ENCODE measurements around the gene ZNF451.
A peak's percentile ranks its signal among the peaks of the same experiment; 100 is the strongest.

The ZNF451 gene

DNA sequence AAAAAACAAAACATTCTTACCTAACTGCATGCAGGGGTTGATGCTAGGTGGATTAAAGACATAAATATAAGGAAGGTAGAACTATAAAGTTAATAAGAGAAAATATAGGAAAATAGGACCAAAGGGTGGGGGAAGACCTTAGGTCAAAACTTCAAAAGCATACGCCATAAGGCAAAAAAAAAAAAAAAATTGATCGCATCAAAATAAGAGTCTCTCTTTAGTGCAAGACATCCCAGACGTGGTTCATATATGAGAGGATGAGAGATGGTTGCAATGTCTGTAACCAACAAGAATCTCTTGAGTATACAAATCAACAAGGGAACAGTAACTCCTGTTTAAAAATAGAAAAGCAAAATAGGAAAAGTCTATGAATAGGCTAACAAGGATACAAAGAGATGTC, 90.6 kb downstream of the ZNF451 start:
- Mint-ChIP-seq H3K36me3 (ENCODE audit: low read depth) (peaks cover 43% of the 10 kb centered on the region), H3K4me1 (ENCODE audit: low read depth) (peaks cover 34% of the 10 kb centered on the region), H3K9me3 (no peaks in the 10 kb centered on the region), H3K27ac (no peak overlapping the region), H3K27me3 (ENCODE audit: low read depth) (no peaks in the 10 kb centered on the region), H3K4me3 (no peak overlapping the region)
- DNase-seq (ENCODE audit: low spot score): no peak

DNA sequence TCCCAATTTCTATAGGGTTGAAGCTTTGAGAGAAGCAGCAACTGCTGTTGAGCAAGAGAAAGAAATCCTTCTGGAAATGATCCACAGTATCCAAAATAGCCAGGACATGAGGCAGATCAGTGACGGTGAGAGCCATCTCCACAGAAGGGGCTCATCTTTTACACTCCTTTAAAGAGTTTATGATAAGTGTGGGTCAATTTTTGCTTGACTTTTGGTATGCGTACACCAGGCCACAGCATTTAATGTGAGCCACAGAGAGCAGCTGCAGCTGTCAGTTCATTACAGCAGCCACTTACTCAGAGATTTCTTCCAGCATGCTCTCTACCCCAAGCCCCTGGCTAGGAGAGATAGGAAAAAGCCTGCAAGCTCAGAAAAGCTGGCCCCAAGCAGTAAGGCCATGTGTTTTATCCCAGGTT, 92.0 kb downstream of the ZNF451 start:
- peaks cover 48% of the 10 kb centered on the region for H3K36me3 Mint-ChIP-seq (ENCODE audit: low read depth)
- no peak for DNase-seq (ENCODE audit: low spot score)
- no peaks in the 10 kb centered on the region for H3K27me3 Mint-ChIP-seq (ENCODE audit: low read depth)
- H3K27ac Mint-ChIP-seq: no peak overlapping the region
- no peak overlapping the region for H3K4me3 Mint-ChIP-seq
- no peaks in the 10 kb centered on the region for H3K9me3 Mint-ChIP-seq
- H3K4me1 Mint-ChIP-seq (ENCODE audit: low read depth): peaks cover 27% of the 10 kb centered on the region

DNA sequence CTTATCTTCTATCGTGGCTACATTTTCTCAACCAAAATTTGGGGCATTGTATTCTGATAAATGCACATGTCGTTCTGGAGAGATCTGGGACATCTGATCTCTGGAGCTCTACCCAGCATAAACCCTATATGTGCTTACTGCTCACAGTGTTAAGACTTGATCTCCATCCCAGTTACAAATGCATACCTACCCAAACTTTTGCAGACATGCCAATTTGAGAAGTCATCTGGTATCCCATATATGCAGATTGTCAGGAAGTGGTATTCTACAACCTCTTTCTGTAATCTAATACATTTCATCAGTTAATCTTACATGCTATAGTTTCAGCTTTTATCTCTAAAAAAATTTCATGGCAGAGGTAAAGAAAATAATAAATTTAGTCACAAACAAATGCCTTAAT, 93.3 kb downstream of the ZNF451 start:
- DNase-seq (ENCODE audit: low spot score): no peak
- H3K4me3 Mint-ChIP-seq: no peak overlapping the region
- peaks cover 26% of the 10 kb centered on the region for H3K4me1 Mint-ChIP-seq (ENCODE audit: low read depth)
- H3K9me3 Mint-ChIP-seq: no peaks in the 10 kb centered on the region
- no peaks in the 10 kb centered on the region for H3K27me3 Mint-ChIP-seq (ENCODE audit: low read depth)
- no peak overlapping the region for H3K27ac Mint-ChIP-seq
- H3K36me3 Mint-ChIP-seq (ENCODE audit: low read depth): peaks cover 45% of the 10 kb centered on the region

DNA sequence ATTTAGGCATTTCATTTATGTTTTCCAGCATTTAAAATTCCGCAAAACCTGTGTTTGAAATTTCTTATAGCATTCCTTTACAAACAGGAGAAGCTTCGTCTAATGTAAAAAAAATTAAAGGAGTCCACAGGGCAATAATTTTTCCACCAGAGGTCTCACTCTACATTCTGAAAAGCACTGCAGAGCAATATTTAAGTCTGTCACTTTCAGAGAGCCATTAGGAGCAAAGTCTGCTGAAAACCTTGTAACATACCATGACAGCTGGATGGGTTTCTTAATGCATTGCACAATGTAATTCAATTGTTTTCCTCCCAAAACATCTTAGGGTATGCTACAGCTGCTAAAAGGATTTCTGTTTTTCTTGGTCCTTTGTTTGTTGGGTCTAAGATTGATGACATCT, 100.2 kb downstream of the ZNF451 start:
- H3K4me3 Mint-ChIP-seq: no peak overlapping the region
- no peaks in the 10 kb centered on the region for H3K9me3 Mint-ChIP-seq
- no peak overlapping the region for H3K27ac Mint-ChIP-seq
- H3K27me3 Mint-ChIP-seq (ENCODE audit: low read depth): no peaks in the 10 kb centered on the region
- DNase-seq (ENCODE audit: low spot score): no peak
- peaks cover 30% of the 10 kb centered on the region for H3K36me3 Mint-ChIP-seq (ENCODE audit: low read depth)
- H3K4me1 Mint-ChIP-seq (ENCODE audit: low read depth): peaks cover 5% of the 10 kb centered on the region

DNA sequence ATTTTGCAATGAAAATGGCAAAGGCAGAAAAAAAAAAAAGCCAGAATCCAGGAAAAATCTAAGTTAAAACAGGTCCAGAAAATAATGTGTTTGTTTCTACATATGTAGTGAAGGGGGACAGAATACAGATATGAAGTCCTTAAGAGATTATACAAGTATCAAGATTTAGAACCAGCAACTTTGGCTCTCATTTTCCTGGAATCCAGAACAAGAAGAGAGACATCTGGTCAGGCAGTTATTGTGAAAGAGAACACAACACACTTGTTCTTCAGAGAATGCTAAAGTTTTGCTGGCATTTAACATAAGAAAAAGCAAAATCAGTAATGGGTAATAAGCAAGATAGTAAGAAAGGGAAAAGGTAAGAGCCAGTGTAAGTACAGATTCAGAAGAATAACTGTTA, 103.2 kb downstream of the ZNF451 start:
- Mint-ChIP-seq H3K27ac (no peak overlapping the region), H3K36me3 (ENCODE audit: low read depth) (peaks cover 27% of the 10 kb centered on the region), H3K27me3 (ENCODE audit: low read depth) (no peaks in the 10 kb centered on the region), H3K4me1 (ENCODE audit: low read depth) (no peaks in the 10 kb centered on the region), H3K9me3 (no peaks in the 10 kb centered on the region), H3K4me3 (no peak overlapping the region)
- no peak for DNase-seq (ENCODE audit: low spot score)

DNA sequence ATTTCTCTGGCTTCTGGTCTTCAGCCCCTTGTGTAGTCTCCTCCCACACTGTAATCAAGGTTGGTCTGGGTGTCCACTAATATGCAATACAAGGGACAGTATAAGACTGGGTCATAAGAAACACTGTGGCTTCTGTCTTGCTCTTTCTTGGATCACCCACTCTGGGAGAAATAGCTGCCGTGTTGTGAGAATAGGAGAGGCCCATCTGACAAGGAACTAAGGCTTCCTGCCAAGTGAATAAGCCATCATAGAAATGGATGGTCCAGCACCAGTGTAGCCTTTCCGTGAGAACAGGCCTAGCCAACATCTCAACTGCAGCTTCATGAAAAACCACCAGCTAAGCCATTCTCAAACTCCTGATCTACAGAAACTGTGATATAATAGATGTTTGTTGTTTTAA, 105.5 kb downstream of the ZNF451 start:
- no peak overlapping the region for H3K4me3 Mint-ChIP-seq
- H3K4me1 Mint-ChIP-seq (ENCODE audit: low read depth): no peaks in the 10 kb centered on the region
- no peak for DNase-seq (ENCODE audit: low spot score)
- H3K36me3 Mint-ChIP-seq (ENCODE audit: low read depth): peaks cover 23% of the 10 kb centered on the region
- H3K27ac Mint-ChIP-seq: no peak overlapping the region
- no peaks in the 10 kb centered on the region for H3K27me3 Mint-ChIP-seq (ENCODE audit: low read depth)
- H3K9me3 Mint-ChIP-seq: no peaks in the 10 kb centered on the region

DNA sequence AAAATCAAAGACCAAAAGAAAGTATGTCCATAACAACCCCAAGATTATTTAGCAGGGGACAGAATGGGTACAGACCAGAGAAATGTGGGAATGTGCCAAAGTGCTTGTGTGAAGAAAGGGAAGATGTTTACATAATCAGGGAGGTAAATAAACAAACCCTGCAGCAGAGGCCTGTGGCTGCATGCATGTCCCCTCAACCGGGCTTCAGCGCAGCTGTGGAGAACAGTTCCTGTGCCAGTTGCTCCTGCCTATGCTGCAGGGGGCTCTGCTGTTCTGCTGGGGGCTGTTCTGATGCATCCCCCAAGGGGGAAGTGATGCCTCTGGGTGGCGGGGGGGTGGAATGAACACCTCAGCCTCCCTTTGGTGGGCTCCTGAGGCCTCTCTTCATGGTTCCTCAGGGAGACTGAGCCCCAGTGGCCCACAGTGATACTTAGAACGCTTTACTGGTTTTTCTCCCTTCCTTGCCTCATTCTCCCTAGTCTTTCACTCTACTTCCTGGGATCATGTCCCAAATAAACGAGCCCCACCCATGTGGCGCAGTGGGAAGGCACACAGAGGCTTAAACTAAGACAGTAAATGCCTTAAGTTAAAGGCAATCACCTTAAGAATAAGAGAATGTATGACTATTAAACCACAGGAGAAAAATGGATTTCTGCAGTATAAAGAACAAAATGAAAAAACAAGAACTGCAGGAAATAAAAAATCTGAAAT, 109.1 kb downstream of the ZNF451 start:
- no peak for DNase-seq (ENCODE audit: low spot score)
- Mint-ChIP-seq H3K4me1 (ENCODE audit: low read depth) (no peaks in the 10 kb centered on the region), H3K36me3 (ENCODE audit: low read depth) (peaks cover 5% of the 10 kb centered on the region), H3K9me3 (no peaks in the 10 kb centered on the region), H3K4me3 (no peak overlapping the region), H3K27ac (no peak overlapping the region), H3K27me3 (ENCODE audit: low read depth) (no peaks in the 10 kb centered on the region)

DNA sequence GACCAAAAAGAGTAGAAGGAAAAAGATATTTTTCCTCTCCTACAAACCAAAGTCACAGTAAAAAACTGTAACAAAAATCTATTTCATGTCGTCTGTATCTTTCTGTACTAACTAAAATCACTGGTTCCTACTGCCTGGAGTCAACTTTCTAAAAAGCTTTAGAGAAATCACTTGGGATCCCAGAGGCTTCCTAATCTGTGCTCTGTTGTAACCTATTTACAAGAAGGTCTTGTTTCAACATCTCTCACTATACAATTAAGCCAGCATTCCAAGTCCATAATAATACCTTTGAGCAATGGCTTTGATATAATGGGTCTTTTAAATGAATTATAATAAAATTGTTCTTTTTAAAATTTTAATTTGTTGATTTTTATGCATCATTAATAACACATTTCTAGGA, 111.7 kb downstream of the ZNF451 start:
- Mint-ChIP-seq H3K9me3 (no peaks in the 10 kb centered on the region), H3K36me3 (ENCODE audit: low read depth) (no peaks in the 10 kb centered on the region)
- no peak for DNase-seq (ENCODE audit: low spot score)

DNA sequence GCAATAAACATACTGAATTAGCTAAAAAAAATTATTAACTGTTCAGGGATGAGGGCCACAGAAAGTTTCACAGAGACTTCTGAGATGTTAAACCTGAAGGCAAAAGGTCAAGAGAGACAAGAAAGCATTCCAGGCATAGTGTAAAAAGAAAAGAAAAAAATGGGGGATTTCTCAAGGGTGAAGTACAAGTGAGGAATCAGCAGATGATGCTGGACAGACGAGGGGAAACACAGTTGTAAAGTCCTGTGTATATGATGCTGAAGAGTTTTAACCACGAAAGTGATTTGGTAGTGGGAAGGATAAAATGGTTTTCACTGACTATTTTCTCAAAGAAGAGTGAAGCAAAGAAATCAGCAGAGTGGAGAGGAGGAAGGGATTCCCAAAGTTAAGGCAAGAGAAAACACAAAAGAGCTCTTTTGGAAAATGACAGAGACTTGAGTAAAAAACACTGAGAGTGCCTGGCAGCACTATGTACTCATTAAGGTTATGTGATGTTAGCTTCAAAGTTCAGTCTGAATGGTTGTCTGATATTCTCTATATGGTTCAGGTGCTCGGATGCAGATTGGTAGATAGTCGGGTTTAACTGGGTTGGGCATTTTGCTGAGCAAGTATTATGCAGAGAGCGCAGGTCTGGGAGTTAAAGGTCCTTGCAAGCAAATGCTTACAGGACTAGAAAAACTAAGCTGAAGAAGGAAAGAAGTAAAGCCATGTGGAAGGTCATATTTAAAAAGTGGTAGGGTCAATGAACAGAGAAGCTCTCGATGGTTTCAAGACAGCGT, 115.8 kb downstream of the ZNF451 start:
- no peaks in the 10 kb centered on the region for H3K27me3 Mint-ChIP-seq (ENCODE audit: low read depth)
- H3K27ac Mint-ChIP-seq: no peak overlapping the region
- peaks cover 2% of the 10 kb centered on the region for H3K36me3 Mint-ChIP-seq (ENCODE audit: low read depth)
- DNase-seq (ENCODE audit: low spot score): no peak
- H3K4me1 Mint-ChIP-seq (ENCODE audit: low read depth): peaks cover 25% of the 10 kb centered on the region
- no peaks in the 10 kb centered on the region for H3K9me3 Mint-ChIP-seq
- no peak overlapping the region for H3K4me3 Mint-ChIP-seq

More for the DNA sequence above, 111.7 kb downstream of the ZNF451 start:
- Mint-ChIP-seq H3K4me1 (ENCODE audit: low read depth) (peaks cover 12% of the 10 kb centered on the region), H3K27me3 (ENCODE audit: low read depth) (no peaks in the 10 kb centered on the region), H3K4me3 (no peak overlapping the region), H3K27ac (no peak overlapping the region)

DNA sequence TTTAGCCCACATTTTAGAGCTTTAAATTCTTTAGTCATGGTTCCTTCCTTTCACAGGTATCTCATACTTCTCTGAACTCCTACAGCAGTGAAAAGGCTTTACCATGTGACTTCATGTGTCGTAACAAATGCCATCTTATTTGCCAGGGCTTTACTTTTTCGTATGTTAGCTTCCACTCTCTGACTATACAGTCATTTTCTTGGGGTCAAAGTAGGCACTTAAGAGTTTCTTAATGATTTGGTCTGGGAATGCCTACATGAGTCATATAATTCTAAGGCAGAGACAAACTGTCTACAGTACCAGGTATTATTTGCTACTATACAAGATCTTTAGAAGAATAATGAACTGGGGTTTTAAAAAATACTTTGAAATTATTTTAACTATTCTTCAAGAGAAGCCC, 117.2 kb downstream of the ZNF451 start:
- Mint-ChIP-seq H3K27ac (no peak overlapping the region), H3K36me3 (ENCODE audit: low read depth) (peaks cover 2% of the 10 kb centered on the region), H3K4me1 (ENCODE audit: low read depth) (peaks cover 25% of the 10 kb centered on the region), H3K27me3 (ENCODE audit: low read depth) (no peaks in the 10 kb centered on the region), H3K4me3 (no peak overlapping the region), H3K9me3 (no peaks in the 10 kb centered on the region)
- no peak for DNase-seq (ENCODE audit: low spot score)

DNA sequence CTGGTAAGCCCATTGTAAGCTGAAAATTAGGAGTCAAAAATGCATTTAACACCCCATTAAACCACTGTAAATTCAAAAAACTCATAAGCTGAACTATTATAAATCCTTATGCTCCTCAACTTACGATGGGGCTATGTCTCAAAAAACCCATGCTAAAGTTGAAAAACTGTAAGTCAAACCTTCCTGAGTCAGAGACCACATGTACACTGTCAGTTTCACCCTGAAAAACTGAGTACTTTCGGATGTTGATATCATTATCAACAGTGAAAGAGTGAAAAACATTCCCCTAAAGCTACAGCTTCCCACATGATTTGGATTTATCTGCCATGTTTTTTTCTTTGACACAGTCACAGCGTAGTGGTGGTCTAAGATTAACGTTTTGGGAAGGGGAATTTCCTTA, 117.9 kb downstream of the ZNF451 start:
- Mint-ChIP-seq H3K36me3 (ENCODE audit: low read depth) (peaks cover 2% of the 10 kb centered on the region), H3K9me3 (no peaks in the 10 kb centered on the region), H3K27me3 (ENCODE audit: low read depth) (no peaks in the 10 kb centered on the region), H3K4me1 (ENCODE audit: low read depth) (peaks cover 25% of the 10 kb centered on the region), H3K27ac (peak overlapping the region; percentile 31), H3K4me3 (no peak overlapping the region)
- no peak for DNase-seq (ENCODE audit: low spot score)

DNA sequence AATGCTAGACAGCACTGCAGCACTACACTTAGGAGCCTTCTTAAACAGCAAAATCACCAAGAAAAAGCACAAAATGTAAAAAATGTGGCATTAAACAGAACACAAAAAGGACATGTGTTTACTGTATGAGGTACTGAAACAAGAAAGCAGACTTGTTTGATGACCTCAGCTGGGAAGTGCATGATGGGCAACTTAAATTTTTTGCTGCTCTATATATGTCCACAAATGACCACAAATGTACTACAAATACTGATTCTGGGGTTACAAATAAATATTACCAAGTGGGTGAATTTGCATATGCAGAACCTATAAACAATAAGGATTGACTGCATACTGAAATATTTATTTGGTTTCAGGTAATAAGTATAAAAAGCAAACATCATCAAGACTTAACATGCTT, 119.0 kb downstream of the ZNF451 start:
- Mint-ChIP-seq H3K4me3 (no peak overlapping the region), H3K9me3 (no peaks in the 10 kb centered on the region), H3K27me3 (ENCODE audit: low read depth) (no peaks in the 10 kb centered on the region), H3K36me3 (ENCODE audit: low read depth) (peaks cover 4% of the 10 kb centered on the region), H3K27ac (no peak overlapping the region), H3K4me1 (ENCODE audit: low read depth) (peaks cover 30% of the 10 kb centered on the region)
- no peak for DNase-seq (ENCODE audit: low spot score)

DNA sequence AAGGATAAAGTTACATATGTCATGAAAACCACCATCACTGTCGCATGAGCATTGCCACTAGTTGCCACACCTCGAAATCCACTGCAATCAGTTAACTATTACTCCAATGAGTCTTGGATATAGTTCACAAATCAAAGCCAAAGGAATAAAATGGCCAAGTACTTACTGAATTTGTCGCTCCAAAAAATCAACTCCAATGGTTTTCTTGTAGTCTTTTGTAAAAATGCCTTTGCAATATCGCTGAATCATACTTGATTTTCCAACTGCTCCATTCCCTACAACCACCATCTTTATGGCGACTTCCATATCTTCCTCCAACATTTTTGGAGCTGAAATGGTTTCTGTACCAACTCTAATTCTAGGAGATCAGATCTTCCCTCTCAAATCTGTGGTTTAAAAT, 120.1 kb downstream of the ZNF451 start:
- H3K27ac Mint-ChIP-seq: no peak overlapping the region
- peaks cover 6% of the 10 kb centered on the region for H3K9me3 Mint-ChIP-seq
- no peak for DNase-seq (ENCODE audit: low spot score)
- H3K27me3 Mint-ChIP-seq (ENCODE audit: low read depth): no peaks in the 10 kb centered on the region
- H3K36me3 Mint-ChIP-seq (ENCODE audit: low read depth): peaks cover 10% of the 10 kb centered on the region
- no peak overlapping the region for H3K4me3 Mint-ChIP-seq
- H3K4me1 Mint-ChIP-seq (ENCODE audit: low read depth): peaks cover 41% of the 10 kb centered on the region

DNA sequence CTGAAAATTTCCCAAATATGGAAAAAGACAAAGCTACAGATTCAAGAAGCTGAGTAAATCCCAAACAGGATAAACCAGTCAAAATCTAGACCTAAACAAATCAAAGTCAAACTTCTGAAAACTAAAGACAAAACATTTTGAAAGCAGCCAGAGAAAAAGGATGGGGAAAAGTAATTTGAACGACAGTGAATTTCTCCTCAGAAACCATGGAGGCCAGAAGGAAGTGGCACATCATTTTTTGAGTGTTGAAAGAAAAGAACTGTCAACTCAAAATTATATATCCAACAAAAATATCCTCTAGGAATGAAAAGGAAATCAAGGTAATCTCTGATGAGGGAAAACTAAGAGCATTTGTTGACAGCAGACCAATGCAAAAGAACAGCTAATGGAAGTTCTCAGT, 125.3 kb downstream of the ZNF451 start:
- Mint-ChIP-seq H3K9me3 (peaks cover 13% of the 10 kb centered on the region), H3K27me3 (ENCODE audit: low read depth) (peaks cover under 1% of the 10 kb centered on the region), H3K4me1 (ENCODE audit: low read depth) (peaks cover 26% of the 10 kb centered on the region), H3K27ac (no peak overlapping the region), H3K36me3 (ENCODE audit: low read depth) (peaks cover 12% of the 10 kb centered on the region), H3K4me3 (no peak overlapping the region)
- DNase-seq (ENCODE audit: low spot score): no peak

Measured in T-helper 2 cell treated with Interferon-gamma antibody and Interleukin-4, amounts not matched to agents 5 μg/mL and 100 μg/mL, for 36 hours (primary cell).